HG02571 (cell line): Measurements from ENCODE around the gene RIN1.
A peak's percentile ranks its signal among the peaks of the same experiment; 100 is the strongest.
"Not testable (repeated sequence)": the region's sequence is repeated elsewhere in the genome, so short reads cannot be mapped to it uniquely, and the experiment has no call there.

Experiments
- ATAC-seq: cut with Tn5 transposase; IDR thresholded peaks from one replicate; pipeline ENCODE4 v1.9.1; 2021; ENCODE audit warnings: mild to moderate bottlenecking, moderate library complexity; ENCODE audit not compliant: unreplicated experiment

Gene RIN1

GRCh38 chr11:66361502-66361941 is 25.3 kb upstream of the RIN1 start:
- ATAC-seq = no peak

GRCh38 chr11:66360406-66361073 is 24.3 kb upstream of the RIN1 start:
- no peak for ATAC-seq

- no peak for ATAC-seq
Observed at GRCh38 chr11:66359662-66360087, 23.4 kb upstream of the RIN1 start.

GRCh38 chr11:66350560-66351235 is 14.5 kb upstream of the RIN1 start:
- not testable (repeated sequence) for ATAC-seq

- no peak for ATAC-seq
Observed at GRCh38 chr11:66349084-66349386, 12.8 kb upstream of the RIN1 start.

GRCh38 chr11:66347425-66348276 is 11.4 kb upstream of the RIN1 start, which contains the start of gene B4GAT1:
Gene B4GAT1 (minus strand): TSS chr11:66347629. CDS start chr11:66347545, 84 bp downstream.
- no peak for ATAC-seq

GRCh38 chr11:66346476-66347424 is 10.5 kb upstream of the RIN1 start:
- ATAC-seq = no peak

GRCh38 chr11:66345316-66345649 is 9.0 kb upstream of the RIN1 start:
- ATAC-seq = peak; percentile 4

GRCh38 chr11:66344550-66345315 is 8.5 kb upstream of the RIN1 start, which contains the start of gene BRMS1:
Gene BRMS1 (minus strand): TSS chr11:66345104. CDS start chr11:66342234, 2,870 bp downstream.
- peak; percentile 65 for ATAC-seq

GRCh38 chr11:66343176-66343575 is 6.9 kb upstream of the RIN1 start:
- ATAC-seq = no peak

GRCh38 chr11:66341502-66342126 is 5.4 kb upstream of the RIN1 start:
- no peak for ATAC-seq

GRCh38 chr11:66340596-66341501 is 4.6 kb upstream of the RIN1 start:
- ATAC-seq = no peak

- ATAC-seq = no peak
Observed at GRCh38 chr11:66339686-66340483, 3.7 kb upstream of the RIN1 start.

GRCh38 chr11:66339162-66339675 is 3.0 kb upstream of the RIN1 start:
- no peak for ATAC-seq

- no peak for ATAC-seq
Observed at GRCh38 chr11:66338276-66339161, 2.3 kb upstream of the RIN1 start.
